IPS-11a (cell line): ENCODE measurements around the gene KCTD19.
"Not testable (repeated sequence)": the region's sequence is repeated elsewhere in the genome, so short reads cannot be mapped to it uniquely, and the experiment has no call there.

Source experiments
- H3K4me3 ChIP-seq: one replicate; pipeline ENCODE4 v1.5.1; 2013; ENCODE audit warnings: low read depth, low read length, control low read depth

KCTD19 gene

GRCh38 chr16:67326472-67327309, at the start of gene KCTD19, which contains the start of gene LRRC36:
KCTD19 (minus strand) TSS chr16:67326741; CDS start chr16:67326707, 34 bp downstream.
LRRC36 (plus strand) TSS chr16:67326815; CDS start chr16:67326863, 48 bp downstream.
- peak within 1 kb of the TSS; percentile 43 for H3K4me3 ChIP-seq

DNA sequence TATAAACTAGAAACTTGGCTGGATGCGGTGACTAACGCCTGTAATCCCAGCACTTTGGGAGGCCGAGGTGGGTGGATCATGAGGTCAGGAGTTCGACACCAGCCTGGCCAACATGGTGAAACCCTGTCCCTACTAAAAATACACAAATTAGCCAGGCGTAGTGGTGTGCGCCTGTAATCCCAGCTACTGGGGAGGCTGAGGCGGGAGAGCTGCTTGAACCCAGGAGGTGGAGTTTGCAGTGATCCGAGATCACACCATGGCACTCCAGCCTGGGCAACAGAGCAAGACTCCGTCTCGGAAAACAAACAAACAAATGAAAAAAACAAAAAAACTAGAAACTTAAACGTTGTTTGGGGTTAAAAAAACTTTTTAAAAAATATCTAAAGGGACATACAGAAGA, 49.5 kb upstream of the KCTD19 start:
- H3K4me3 ChIP-seq: not testable (repeated sequence)

DNA sequence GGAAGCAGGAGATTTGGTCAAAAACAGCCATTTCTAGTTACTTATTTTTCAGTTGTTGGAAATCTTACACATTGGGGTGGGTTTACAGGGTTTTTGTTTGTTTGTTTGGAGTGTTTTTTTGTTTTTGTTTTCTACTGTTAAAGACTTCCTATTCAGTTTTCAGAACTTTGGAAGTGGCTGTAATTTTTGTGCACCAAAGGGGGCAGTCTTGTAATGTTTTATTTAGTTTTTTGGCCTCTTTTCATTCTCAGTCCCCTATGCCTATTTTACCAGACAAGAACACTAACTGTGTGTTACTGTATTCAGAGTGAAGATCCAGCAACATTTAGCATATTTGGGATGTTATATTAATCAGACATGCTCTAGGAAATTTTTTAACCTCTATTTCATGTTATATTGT, 46.1 kb upstream of the KCTD19 start:
- H3K4me3 ChIP-seq: no peak overlapping the region

- no peak overlapping the region for H3K4me3 ChIP-seq
These were observed 44.1 kb upstream of the KCTD19 start for GRCh38 chr16:67370661-67371060.

- no peak overlapping the region for H3K4me3 ChIP-seq
These were observed 38.2 kb upstream of the KCTD19 start for GRCh38 chr16:67364600-67365235.

DNA sequence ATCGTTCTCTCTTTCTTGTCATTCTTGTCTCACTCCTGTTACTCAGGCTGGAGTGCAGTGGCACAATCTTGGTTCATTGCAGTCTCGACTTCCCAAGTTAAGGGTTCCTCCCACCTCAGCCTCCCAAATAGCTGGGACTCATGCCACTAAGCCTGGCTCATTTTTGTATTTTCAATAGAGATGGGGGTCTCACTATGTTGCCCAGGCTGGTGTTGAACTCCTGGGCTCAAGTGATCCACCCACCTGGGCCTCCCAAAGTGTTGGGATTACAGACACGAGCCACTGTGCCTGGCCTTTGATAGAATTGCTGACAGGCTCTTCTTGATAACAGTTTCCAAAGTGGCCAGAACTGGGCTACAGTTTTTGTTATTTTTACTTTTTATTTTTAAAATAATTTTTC, 34.5 kb upstream of the KCTD19 start:
- H3K4me3 ChIP-seq: no peak overlapping the region

DNA sequence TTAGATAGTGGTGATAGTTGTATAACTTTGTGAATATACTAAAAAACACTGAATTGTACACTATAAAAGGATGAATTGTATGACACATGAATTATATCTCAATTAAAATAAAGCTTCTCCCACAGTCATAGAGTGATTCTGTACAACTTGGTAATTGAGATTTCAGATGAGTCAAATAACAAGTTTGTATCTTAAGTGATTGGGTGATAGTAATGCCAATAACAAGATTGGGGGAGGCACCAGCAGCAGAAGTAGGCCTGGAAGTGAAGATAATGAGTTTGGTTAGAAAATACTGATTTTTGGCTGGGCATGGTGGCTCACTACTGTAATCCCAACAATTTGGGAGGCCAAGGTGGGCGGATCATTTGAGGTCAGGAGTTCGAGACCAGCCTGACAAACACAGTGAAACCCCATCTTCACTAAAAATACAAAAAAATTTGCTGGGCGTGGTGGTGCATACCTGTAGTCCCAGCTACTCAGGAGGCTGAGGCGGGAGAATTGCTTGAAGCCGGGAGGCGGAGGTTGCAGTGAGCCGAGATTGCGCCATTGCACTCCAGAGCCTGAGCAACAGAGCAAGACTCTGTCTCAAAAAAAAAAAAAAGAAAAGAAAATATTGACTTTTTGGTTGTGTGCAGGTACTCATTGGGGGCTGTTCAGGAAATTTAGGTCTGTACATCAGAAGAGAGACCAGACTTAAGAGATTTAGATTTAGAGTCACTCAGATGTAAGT, 33.2 kb upstream of the KCTD19 start:
- H3K4me3 ChIP-seq: not testable (repeated sequence)

DNA sequence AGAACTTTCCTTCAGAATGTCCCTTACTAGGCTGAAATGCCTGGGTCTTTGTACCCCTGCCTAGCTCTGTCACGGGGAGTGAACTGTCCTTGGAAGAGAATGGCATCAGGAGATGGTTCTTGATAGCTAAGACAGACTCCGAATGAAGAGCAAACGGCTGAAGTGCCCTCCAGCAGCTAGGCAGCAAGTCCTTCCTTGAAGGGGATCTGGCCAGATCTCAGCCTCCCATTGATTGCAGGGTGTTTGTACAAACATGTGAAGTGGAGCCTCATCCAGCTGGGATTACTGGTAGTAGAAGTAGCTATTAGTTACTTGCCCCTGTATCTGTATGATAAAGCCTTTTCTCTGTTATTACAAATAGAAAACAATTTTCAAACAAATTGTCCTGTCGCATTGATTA, 31.0 kb upstream of the KCTD19 start:
- no peak overlapping the region for H3K4me3 ChIP-seq

- no peak overlapping the region for H3K4me3 ChIP-seq
These were observed 29.9 kb upstream of the KCTD19 start for GRCh38 chr16:67356396-67356795.

- H3K4me3 ChIP-seq: not testable (repeated sequence)
These were observed 25.9 kb upstream of the KCTD19 start for GRCh38 chr16:67352463-67352862.

DNA sequence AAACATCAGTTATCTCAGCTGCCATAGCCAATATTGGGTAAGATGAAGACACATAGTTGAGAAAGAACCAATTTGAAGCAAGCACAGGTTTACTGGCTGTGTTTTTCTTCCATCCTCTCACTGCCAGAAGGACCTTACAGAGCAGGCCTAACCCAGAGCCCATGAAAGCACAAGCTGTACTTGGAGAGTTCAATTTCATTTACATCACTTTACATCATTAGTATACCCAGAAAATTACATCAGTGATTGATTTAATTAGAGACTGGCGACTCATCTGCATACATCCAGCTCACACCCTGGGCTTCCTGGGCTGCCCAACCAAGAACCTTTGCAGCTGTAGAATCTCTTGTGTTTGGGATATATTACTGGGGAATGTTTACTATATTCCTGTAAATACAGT, 23.8 kb upstream of the KCTD19 start:
- no peak overlapping the region for H3K4me3 ChIP-seq

DNA sequence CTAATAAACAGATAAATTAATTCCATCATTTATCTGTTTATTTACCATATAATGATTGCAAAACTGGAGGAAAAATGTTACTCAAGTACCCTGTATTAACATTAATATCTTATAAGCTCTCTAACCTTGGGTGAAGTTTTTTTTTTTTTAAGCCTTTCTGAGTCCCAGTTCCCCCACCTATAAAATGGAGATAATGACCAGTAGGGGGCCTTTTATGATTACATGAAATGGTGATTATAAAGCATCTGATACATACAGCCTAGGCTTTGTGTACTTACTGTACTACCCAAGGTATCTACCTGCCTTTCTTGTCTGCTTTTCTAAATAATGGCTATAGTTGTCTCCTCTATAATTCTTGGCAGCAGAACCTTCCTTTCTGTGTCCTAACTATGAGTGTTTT, 22.6 kb upstream of the KCTD19 start:
- no peak overlapping the region for H3K4me3 ChIP-seq

DNA sequence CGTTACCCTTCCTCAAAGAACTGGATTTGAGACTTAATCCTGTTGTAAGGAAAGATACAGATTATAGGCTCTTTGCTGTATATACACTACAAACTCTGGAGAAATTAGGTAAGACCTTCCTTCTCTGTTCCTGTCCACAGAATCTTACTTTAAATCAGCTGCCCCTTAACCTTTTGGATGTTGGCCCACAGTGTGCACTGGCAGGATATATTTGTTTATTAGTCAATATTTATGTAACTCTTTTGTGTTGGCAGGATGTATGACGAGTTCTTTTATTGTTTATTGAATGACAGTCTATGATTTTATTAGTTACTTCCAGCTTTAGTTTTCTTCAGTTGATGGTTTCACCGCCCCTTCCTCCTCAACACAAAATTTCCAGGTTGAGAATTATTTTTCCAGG, 19.8 kb upstream of the KCTD19 start:
- no peak overlapping the region for H3K4me3 ChIP-seq

- no peak overlapping the region for H3K4me3 ChIP-seq
These were observed 18.9 kb upstream of the KCTD19 start for GRCh38 chr16:67345401-67345800.

GRCh38 chr16:67342616-67343015, 16.1 kb upstream of the KCTD19 start:
- H3K4me3 ChIP-seq: no peak overlapping the region

GRCh38 chr16:67341250-67341649, 14.7 kb upstream of the KCTD19 start:
- no peak overlapping the region for H3K4me3 ChIP-seq

DNA sequence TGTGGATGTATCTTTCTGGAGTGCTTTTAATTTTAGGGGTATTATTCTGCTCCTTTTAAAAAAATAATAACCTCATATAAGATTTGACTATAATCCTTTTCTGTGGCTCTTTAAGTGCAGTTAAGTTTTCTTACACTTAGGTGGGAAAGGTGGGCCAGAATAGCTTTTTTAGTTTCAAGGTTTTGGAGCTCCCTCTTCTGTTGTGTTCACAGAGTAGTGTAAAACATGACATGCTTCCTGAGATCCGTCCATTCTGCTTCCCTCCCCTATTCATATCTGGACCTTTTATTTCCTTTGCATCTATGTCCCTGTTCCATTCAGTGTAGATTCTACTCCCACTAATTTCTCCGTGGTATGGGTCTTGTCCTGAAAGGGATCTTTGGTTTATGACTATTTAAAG, 12.9 kb upstream of the KCTD19 start:
- H3K4me3 ChIP-seq: no peak overlapping the region

GRCh38 chr16:67336648-67337047, 10.1 kb upstream of the KCTD19 start:
- H3K4me3 ChIP-seq: no peak overlapping the region

GRCh38 chr16:67336116-67336515, 9.6 kb upstream of the KCTD19 start:
- no peak overlapping the region for H3K4me3 ChIP-seq

DNA sequence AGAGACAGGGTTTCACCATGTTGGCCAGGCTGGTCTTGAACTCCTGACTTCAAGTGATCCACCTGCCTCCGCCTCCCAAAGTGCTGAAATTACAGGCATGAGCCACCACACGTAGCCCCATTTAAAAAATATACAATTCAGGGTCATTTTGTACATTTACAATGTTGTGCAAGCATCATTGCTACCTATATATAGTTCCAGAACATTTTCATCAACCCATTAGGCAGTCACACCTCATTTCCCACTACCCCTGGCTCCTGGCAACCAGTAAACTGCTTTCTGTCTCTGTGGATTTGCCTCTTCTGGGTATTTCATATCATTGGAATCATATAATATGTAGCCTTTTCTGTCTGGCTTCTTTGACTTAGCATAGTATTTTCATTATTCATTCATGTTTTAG, 6.8 kb upstream of the KCTD19 start:
- H3K4me3 ChIP-seq: no peak overlapping the region

DNA sequence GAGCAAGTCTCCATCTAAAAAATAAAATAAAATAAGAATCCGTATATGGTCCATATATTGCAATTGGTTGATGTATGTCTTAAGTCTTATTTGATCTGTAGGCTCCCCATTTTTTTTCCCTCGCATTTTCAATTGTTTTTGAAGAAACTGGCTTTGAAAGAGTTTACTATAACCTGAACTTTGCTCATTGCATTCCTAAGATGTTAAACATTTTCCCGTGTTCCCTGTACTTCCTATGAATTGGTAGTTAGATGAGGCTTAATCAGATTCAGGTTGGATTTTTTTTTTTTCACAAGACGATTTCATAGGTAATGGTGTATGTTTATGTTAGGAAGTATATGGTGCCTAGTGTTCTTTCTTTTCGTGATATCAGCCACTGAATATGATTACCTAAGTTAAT, 3.4 kb upstream of the KCTD19 start:
- H3K4me3 ChIP-seq: no peak overlapping the region

GRCh38 chr16:67327743-67328142, 1.2 kb upstream of the KCTD19 start:
- H3K4me3 ChIP-seq: no peak overlapping the region
